ENCODE data around the gene EXTL2.

DNA sequence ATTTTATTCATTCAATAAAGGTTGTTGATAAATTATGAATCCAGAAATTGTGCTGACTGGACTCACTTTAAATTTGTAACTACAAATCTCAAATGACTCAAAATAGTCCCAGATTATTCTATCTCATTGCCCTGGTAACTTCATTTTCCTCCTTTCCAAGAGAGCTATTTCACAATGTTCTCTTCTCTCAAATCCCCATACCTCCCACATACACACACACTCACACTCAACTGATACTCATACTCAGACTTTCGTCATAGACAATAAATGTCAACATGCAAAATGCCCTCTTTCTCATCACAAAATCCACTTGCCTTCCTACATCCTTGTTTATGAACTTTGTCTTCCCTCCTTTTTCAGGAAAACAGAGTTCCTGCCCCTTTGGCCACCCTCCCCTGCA, 33.3 kb downstream of the EXTL2 start:
- TF ChIP-seq, protein P1, sequence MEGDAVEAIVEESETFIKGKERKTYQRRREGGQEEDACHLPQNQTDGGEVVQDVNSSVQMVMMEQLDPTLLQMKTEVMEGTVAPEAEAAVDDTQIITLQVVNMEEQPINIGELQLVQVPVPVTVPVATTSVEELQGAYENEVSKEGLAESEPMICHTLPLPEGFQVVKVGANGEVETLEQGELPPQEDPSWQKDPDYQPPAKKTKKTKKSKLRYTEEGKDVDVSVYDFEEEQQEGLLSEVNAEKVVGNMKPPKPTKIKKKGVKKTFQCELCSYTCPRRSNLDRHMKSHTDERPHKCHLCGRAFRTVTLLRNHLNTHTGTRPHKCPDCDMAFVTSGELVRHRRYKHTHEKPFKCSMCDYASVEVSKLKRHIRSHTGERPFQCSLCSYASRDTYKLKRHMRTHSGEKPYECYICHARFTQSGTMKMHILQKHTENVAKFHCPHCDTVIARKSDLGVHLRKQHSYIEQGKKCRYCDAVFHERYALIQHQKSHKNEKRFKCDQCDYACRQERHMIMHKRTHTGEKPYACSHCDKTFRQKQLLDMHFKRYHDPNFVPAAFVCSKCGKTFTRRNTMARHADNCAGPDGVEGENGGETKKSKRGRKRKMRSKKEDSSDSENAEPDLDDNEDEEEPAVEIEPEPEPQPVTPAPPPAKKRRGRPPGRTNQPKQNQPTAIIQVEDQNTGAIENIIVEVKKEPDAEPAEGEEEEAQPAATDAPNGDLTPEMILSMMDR (IDR thresholded peaks at IDR 0.05): no peak
- TF ChIP-seq EP300 (IDR thresholded peaks at IDR 0.05) (no peak), POLR2A (IDR thresholded peaks at IDR 0.05) (no peak)
